A673 (cell line): ENCODE measurements around the gene ADAMTS2. TPM values are rescaled to one million over a fixed set of nuclear protein-coding genes. Genes with fewer than 3 reads are reported as not detected.

ENCODE experiments used
- BruUV-seq: library from RNA; stranded (reverse); fragments of 400-500 nt; replicated peaks from 2 replicates; lab custom pipeline; 2021; lab: Mats Ljungman, UMichigan
- CTCF ChIA-PET: fragments of 300-600 bp; sonication (Branson Sonifier 250); formaldehyde crosslinking; loops from one replicate; lab custom pipeline; 2022; ENCODE audit warnings: antibody characterized with exemption; lab: Charles Lee
- POLR2A ChIA-PET: fragments of 300-600 bp; sonication (Branson Sonifier 250); formaldehyde crosslinking; loops from one replicate; lab custom pipeline; 2022; ENCODE audit warnings: antibody characterized with exemption; ENCODE audit not compliant: low non-redundant PET; lab: Charles Lee
- DNase-seq: peaks from one replicate; pipeline ENCODE4 v3.0.0-alpha.2; 2015; ENCODE audit warnings: low spot score
- H3K27ac ChIP-seq: fragments of 200-600 bp; sonication (generic); 2 replicates; pipeline ENCODE4 v1.5.1; 2016; ENCODE audit warnings: mixed run types, low read depth, mild to moderate bottlenecking, mixed read lengths, antibody characterized with exemption, low read length; ENCODE audit not compliant: poor library complexity, severe bottlenecking
- H3K27me3 ChIP-seq: fragments of 200-600 bp; sonication (generic); replicated peaks from 2 replicates; pipeline ENCODE4 v1.6.1; 2017; ENCODE audit warnings: mixed run types, low read depth, mild to moderate bottlenecking, mixed read lengths, antibody characterized with exemption, low read length; ENCODE audit not compliant: insufficient read depth, poor library complexity
- H3K36me3 ChIP-seq: fragments of 200-600 bp; sonication (generic); 2 replicates; pipeline ENCODE4 v1.6.1; 2016; ENCODE audit warnings: mixed run types, mild to moderate bottlenecking, mixed read lengths, antibody characterized with exemption, low read length; ENCODE audit not compliant: insufficient read depth, poor library complexity, severe bottlenecking
- H3K4me1 ChIP-seq: fragments of 200-600 bp; sonication (generic); 2 replicates; pipeline ENCODE4 v1.6.1; 2017; ENCODE audit warnings: mixed run types, mild to moderate bottlenecking, mixed read lengths, antibody characterized with exemption, low read length; ENCODE audit not compliant: insufficient read depth, poor library complexity, severe bottlenecking
- H3K4me3 ChIP-seq: fragments of 200-600 bp; sonication (generic); 2 replicates; pipeline ENCODE4 v1.5.1; 2016; ENCODE audit warnings: low read depth, mixed run types, mild to moderate bottlenecking, mixed read lengths, low read length; ENCODE audit not compliant: poor library complexity, severe bottlenecking
- H3K9me3 ChIP-seq: fragments of 200-600 bp; sonication (generic); 2 replicates; pipeline ENCODE4 v1.6.1; 2016; ENCODE audit warnings: mixed run types, low read depth, mild to moderate bottlenecking, mixed read lengths, antibody characterized with exemption, low read length; ENCODE audit not compliant: poor library complexity, severe bottlenecking
- CTCF ChIP-seq: fragments of 300-800, 200-600 bp; sonication (generic); conservative IDR thresholded peaks from 2 replicates; pipeline ENCODE4 v1.5.1; 2017; ENCODE audit warnings: low read depth, mild to moderate bottlenecking, antibody characterized with exemption, low read length, moderate library complexity, mixed read lengths
- EZH2 ChIP-seq: fragments of 200-600 bp; sonication (generic); IDR thresholded peaks from 2 replicates; pipeline ENCODE4 v1.6.1; 2017; ENCODE audit warnings: borderline replicate concordance, low read depth, mild to moderate bottlenecking, mixed read lengths, antibody characterized with exemption, low read length; ENCODE audit not compliant: poor library complexity, severe bottlenecking
- intact Hi-C: fragments of 100-400 bp; cut with micrococcal nuclease; formaldehyde crosslinking; loops from one replicate; pipeline ENCODE4 v1.10.0; 2022; ENCODE audit not compliant: unreplicated experiment
- total RNA-seq: library from RNA; stranded (reverse); gene quantifications from 2 replicates; pipeline ENCODE4 v1.2.3, GENCODE V29; 2021

Gene ADAMTS2
- total RNA-seq, 1 experiment from 2014 or later: 0.39 TPM

GRCh38 chr5:179185941-179186411, 159.3 kb downstream of the ADAMTS2 start:
- Histone ChIP-seq H3K4me1 (no peaks in the 10 kb centered on the region), H3K9me3 (no peaks in the 10 kb centered on the region), H3K27me3 (no peaks in the 10 kb centered on the region), H3K27ac (no peak overlapping the region), H3K36me3 (no peaks in the 10 kb centered on the region), H3K4me3 (no peak overlapping the region)
- no TSS peak for BruUV-seq
- ChIA-PET CTCF (no interaction called here), POLR2A (no interaction called here)
- no peak for DNase-seq
- intact Hi-C loops: no loop called here
- TF ChIP-seq EZH2 (no peak), CTCF (no peak)

GRCh38 chr5:179185256-179185940, 159.9 kb downstream of the ADAMTS2 start:
- TF ChIP-seq EZH2 (no peak), CTCF (no peak)
- H3K27ac ChIP-seq: no peak overlapping the region
- no TSS peak for BruUV-seq
- DNase-seq: no peak
- intact Hi-C loops: no loop called here
- no peak overlapping the region for H3K4me3 ChIP-seq
- H3K27me3 ChIP-seq: no peaks in the 10 kb centered on the region
- ChIA-PET CTCF (no interaction called here), POLR2A (no interaction called here)
- H3K36me3 ChIP-seq: no peaks in the 10 kb centered on the region
- no peaks in the 10 kb centered on the region for H3K4me1 ChIP-seq
- no peaks in the 10 kb centered on the region for H3K9me3 ChIP-seq

GRCh38 chr5:179184521-179185050, 160.7 kb downstream of the ADAMTS2 start:
- Histone ChIP-seq H3K4me1 (no peaks in the 10 kb centered on the region), H3K9me3 (no peaks in the 10 kb centered on the region), H3K36me3 (no peaks in the 10 kb centered on the region), H3K27ac (no peak overlapping the region), H3K4me3 (no peak overlapping the region), H3K27me3 (no peaks in the 10 kb centered on the region)
- TF ChIP-seq CTCF (no peak), EZH2 (no peak)
- intact Hi-C loops: no loop called here
- CTCF ChIA-PET: no interaction called here
- BruUV-seq: no TSS peak
- POLR2A ChIA-PET: no interaction called here
- no peak for DNase-seq
